ENCODE data around the gene ASB10.

GRCh38 chr7:151152643-151153513 is 34.2 kb downstream of the ASB10 start:
- no peak for TF ChIP-seq ZBTB21 (CRISPR knock-in tag; IDR thresholded peaks at IDR 0.05; ENCODE audit: borderline replicate concordance)
- TF ChIP-seq CTCF (IDR thresholded peaks at IDR 0.05) = no peak
- TF ChIP-seq TEAD4 (CRISPR knock-in tag; IDR thresholded peaks at IDR 0.05) = no peak
- TF ChIP-seq ZNF263 (CRISPR knock-in tag; IDR thresholded peaks at IDR 0.05; ENCODE audit: low read depth) = no peak
- TF ChIP-seq ETV6 (CRISPR knock-in tag; IDR thresholded peaks at IDR 0.05) = no peak
- no peak for TF ChIP-seq CREM (CRISPR knock-in tag; IDR thresholded peaks at IDR 0.05)
- TF ChIP-seq NR2C2 (CRISPR knock-in tag; IDR thresholded peaks at IDR 0.05) = no peak
- TF ChIP-seq HMGXB4 (CRISPR knock-in tag; IDR thresholded peaks at IDR 0.05) = no peak
- TF ChIP-seq TCF7 (CRISPR knock-in tag; IDR thresholded peaks at IDR 0.05; ENCODE audit: low read depth) = no peak
- TF ChIP-seq E2F4 (CRISPR knock-in tag; IDR thresholded peaks at IDR 0.05; ENCODE audit: borderline replicate concordance, low read depth) = no peak
